ENCODE measurements around the gene CACNA1D.
A peak's percentile ranks its signal among the peaks of the same experiment; 100 is the strongest.

The CACNA1D gene

DNA sequence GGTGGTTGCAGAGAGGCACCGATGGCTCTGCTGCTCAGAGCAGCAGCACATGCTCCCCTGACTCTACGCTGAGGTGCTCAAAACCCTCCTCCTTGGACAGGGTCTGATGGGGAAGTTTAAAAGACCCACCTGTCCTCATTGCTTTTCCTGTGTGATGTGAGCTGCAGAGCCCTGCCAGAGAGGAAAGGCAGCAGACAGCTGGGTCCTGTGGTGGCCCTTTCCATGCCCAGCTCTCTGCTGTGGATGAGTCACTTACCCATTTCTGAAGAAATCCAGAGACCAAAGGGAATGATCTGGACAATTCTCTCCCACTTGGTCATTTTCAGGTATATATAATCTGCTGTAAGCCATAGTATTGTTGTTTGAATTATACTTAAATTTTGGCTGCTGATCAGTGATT is 230.2 kb downstream of the CACNA1D start:
- no peak for DNase-seq

GRCh38 chr3:53725387-53725995 is 231.1 kb downstream of the CACNA1D start:
- no peak for DNase-seq

- peak; percentile 21 for DNase-seq
These were observed 232.2 kb downstream of the CACNA1D start for GRCh38 chr3:53726643-53727042.

DNA sequence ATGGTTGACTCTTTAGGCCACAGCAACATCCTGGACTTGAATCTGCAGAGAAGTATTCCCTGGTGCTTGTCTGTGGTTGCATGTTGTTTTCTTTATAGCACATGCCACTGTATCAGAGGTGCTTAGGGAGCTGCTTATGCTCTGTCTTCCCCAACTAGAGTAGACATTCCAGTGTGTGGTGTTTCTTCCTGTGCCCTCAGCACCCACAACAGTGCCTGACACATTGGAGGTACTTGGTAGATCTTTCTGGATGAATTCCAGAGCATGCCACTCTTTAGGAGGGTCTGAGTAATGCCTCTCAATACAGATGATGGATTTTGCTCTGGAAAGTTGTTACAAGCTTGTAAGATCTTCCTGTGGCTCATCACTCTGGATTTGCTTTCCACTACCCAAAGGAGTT is 234.2 kb downstream of the CACNA1D start:
- DNase-seq = no peak

DNA sequence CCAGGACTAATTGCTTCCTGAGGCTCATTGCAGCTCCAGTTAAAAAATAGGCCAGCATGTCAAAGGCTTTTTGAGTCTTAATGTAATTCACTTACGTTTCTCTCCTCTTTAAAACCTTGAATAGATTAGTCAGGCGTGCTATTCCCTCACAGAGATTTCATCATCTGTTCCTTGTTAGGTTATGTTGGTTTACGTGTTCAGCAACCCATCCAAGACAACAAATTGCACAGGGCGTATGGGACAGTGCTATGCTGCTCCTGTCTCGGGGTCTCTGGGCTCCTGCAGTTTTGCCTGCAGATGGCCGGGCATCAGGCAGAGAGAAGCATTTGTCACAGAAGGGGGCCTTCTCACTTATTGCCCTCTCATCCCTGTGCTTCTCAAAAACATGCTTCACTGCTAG is 234.7 kb downstream of the CACNA1D start:
- DNase-seq = peak; percentile 29

DNA sequence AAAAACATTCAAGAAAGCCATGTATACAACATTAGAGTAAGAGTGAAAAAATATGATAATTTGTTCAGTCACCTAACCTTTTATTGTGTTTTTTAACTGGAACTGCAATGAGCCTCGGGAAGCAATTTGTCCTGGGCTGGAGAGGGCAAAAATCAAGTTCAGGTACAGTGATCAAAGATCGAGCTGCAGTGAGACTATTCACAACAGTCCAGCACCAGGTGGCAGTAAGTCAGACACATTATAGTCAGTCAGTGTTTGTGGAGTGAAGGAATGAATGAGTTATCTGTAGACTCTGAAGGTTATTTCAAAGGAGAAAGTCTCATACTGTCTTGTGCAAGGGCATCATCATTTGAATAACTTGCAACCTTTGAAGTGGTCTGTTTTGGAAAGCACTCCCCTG is 235.2 kb downstream of the CACNA1D start:
- DNase-seq = no peak

- no peak for DNase-seq
These were observed 236.2 kb downstream of the CACNA1D start for GRCh38 chr3:53730576-53730975.

GRCh38 chr3:53731934-53732624 is 237.7 kb downstream of the CACNA1D start:
- DNase-seq = no peak

DNA sequence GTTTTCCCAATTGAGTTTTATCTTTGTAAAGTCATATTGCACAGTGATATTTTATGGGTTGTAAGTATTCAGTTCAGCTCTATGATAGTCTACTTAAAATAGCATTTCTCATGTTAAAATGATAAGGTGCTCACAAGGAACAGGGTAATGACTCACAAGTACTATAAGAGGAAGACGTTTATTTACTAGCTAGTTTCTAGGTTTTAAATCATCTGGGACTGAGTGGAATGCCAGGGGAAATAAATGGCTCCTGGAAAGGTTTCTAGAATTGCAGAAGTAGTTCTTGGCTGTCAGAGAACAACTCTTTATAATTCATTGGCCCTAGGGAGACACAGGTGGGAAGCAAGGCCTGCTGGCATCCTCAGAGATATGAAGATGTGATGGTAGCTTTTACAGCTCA is 239.0 kb downstream of the CACNA1D start:
- no peak for DNase-seq

DNA sequence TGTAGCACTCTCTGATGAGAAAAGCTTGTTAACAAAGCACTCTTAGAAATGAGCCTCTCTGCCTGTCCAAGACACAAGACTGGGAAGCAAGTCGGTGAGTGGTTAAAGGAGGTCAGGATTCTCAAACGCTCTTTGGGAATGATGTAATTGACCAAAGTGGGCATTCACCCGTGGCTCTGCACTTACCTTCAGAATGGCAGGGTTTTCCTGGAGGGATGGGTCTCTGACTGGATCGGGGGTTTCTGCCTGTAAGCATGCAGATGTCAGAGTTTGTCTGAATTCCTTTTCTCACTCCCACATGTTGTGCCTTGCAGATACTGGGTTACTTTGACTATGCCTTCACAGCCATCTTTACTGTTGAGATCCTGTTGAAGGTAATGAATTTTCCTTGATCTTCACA is 245.6 kb downstream of the CACNA1D start:
- DNase-seq = no peak

- no peak for DNase-seq
These were observed 246.5 kb downstream of the CACNA1D start for GRCh38 chr3:53740956-53741355.

GRCh38 chr3:53744351-53744750 is 249.9 kb downstream of the CACNA1D start:
- DNase-seq = peak; percentile 5

GRCh38 chr3:53747559-53747958 is 253.1 kb downstream of the CACNA1D start:
- no peak for DNase-seq

- DNase-seq = no peak
These were observed 254.3 kb downstream of the CACNA1D start for GRCh38 chr3:53748512-53749271.

DNA sequence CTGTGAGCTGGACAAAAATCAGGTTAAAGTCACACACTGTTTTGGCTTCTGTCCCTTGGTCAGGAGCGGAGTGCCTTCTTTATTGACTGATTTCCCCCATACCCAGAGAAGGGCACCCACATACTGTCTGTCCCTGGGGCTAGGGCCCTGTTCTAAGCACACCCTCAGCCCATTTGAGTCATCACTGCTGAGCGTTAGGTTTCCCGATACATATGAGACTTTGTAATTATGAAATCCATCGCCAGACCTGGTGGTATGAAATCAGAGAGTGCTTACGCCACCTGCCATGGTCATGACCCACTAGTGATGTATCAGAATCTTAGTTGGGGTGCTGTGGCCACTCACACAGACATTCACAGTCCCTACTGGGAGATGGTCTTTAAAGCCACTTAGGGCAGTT is 255.0 kb downstream of the CACNA1D start:
- DNase-seq = no peak

GRCh38 chr3:53750253-53751210 is 256.1 kb downstream of the CACNA1D start:
- no peak for DNase-seq

DNA sequence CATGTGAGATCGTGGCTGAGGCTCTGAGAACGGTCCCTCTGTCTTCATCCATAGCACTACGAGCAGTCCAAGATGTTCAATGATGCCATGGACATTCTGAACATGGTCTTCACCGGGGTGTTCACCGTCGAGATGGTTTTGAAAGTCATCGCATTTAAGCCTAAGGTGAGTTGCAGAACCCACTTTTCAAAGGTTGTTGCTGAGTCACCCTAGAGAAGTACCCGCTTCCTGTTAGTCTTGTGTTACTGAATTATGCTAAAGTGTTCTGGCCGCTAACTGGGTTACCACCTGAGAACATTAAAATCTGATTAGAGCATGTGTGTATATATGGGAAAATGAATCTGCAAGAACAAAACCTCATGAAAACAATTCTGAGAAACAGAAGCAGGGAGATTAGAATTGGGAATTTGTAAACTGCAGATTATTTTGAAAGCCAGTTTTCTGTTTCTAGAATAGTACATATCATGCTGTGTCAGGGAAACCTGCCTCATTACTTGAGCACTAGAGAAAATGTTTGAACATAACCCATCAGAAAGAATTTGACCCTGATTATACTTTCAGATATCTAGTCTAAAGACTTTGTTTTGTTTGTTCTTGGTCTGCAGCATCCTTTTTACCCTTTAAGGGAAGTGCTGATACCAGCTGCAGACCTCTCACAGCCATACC is 259.2 kb downstream of the CACNA1D start:
- no peak for DNase-seq

DNA sequence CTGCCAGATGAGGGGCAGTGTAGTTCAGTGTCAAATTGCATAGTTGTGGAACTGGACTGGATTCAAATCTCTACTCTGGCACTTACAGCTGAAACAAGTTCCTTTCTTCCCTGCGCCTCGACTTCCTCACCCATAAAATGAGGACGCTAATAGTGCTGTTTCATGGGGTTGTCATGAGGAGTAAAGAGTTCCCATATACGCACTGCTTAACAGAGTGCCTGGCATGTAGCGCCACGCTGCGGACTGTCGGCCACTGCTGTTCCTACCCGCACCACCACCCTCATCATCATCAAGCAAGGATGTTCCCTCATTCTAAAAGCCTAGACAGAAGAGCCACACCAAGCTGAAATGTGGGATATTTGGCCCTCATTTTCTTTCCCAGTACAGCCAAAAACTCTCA is 259.9 kb downstream of the CACNA1D start:
- DNase-seq = no peak

- DNase-seq = no peak
These were observed 264.4 kb downstream of the CACNA1D start for GRCh38 chr3:53758846-53759245.

DNA sequence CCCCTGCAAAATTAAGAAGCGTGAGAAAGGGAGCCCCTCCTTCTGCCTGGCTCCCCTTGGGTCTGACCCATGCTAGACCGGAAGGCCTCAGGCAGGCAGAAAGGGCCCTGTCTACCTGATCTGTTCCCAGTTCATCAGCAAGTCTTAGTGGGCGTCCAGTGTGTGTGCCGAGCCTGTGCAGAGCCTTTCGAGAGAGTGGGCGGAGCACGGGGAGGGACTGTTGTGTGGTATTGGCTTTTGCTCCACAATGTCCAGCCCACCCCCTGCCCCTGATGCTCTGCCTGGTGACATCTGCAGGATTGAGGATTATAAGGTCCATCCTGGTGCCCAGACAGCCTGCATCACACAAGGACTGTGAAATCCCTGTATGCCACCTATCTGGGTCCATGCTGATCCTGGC is 268.9 kb downstream of the CACNA1D start:
- peak; percentile 25 for DNase-seq

DNA sequence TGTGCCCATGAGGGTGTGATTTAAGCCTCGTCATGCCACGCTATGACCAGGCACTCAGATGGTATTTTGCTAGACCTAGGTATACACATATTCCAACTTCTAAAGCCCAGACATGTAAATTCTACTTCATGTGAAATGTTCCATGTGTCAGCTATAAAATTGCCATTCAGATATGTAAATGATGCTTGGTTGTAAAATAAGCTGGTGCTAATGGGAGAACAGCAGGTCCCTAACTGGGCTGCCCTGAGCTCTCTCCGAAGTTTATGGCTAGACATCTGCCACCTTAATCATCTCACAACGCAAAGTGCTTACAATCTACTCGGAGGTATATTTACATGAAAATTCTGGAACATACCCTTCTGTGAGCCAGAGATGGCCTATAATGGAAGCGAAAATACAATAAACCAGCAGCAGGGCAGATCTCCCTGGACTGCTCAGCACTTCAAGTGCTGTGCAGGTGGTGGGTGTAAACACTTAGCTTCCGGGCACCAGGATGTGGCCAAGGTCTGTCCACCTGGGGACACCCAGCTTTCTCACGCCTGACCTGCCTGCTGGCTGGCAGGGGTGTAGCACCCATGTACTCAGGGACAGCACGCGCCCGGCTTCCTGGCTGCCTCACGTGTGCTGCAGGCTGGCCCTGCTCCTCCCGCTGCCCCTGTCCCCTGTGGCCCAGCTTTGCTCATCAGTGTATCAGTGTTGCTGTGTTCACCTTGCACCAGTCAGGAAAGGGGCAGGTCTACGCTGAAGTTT is 269.8 kb downstream of the CACNA1D start:
- DNase-seq = peak; percentile 14

GRCh38 chr3:53765753-53766152 is 271.3 kb downstream of the CACNA1D start:
- no peak for DNase-seq
